Smooth muscle cell (in vitro differentiated cells): ENCODE results near the gene CEBPB. TPM values are rescaled to one million over a fixed set of nuclear protein-coding genes. Genes with fewer than 3 reads are reported as not detected.

ENCODE experiments used
- DNase-seq: peaks from one replicate; lab custom pipeline; 2025; ENCODE audit not compliant: unreplicated experiment; lab: John Stamatoyannopoulos, UW
- H2AFZ ChIP-seq: fragments of 200-600 bp; sonication (generic); 2 replicates; pipeline ENCODE4 v1.6.0; 2016; ENCODE audit warnings: antibody characterized with exemption, low read depth, mild to moderate bottlenecking
- H3F3A ChIP-seq: fragments of 200-600 bp; sonication (generic); 2 replicates; pipeline ENCODE4 v1.6.0; 2017; ENCODE audit warnings: antibody characterized with exemption, low read depth
- H3K27ac ChIP-seq: fragments of 200-600 bp; sonication (generic); 2 replicates; pipeline ENCODE4 v1.5.1; 2016; ENCODE audit warnings: low read depth, mild to moderate bottlenecking
- H3K27me3 ChIP-seq: fragments of 200-600 bp; sonication (generic); 2 replicates; pipeline ENCODE4 v1.6.1; 2016; ENCODE audit warnings: low read depth, mild to moderate bottlenecking
- H3K36me3 ChIP-seq: fragments of 200-600 bp; sonication (generic); 2 replicates; pipeline ENCODE4 v1.5.1; 2016; ENCODE audit warnings: low read depth
- H3K4me1 ChIP-seq: fragments of 200-600 bp; sonication (generic); 2 replicates; pipeline ENCODE4 v1.5.1; 2016; ENCODE audit warnings: low read depth
- H3K4me2 ChIP-seq: fragments of 200-600 bp; sonication (generic); 2 replicates; pipeline ENCODE4 v1.6.0; 2016; ENCODE audit warnings: mild to moderate bottlenecking
- H3K4me3 ChIP-seq: fragments of 200-600 bp; sonication (generic); 2 replicates; pipeline ENCODE4 v1.5.1; 2016; ENCODE audit warnings: mild to moderate bottlenecking
- H3K79me2 ChIP-seq: fragments of 200-600 bp; sonication (generic); 2 replicates; pipeline ENCODE4 v1.6.0; 2016; ENCODE audit warnings: low read depth, mild to moderate bottlenecking
- H3K9ac ChIP-seq: fragments of 200-600 bp; sonication (generic); 2 replicates; pipeline ENCODE4 v1.6.0; 2016; ENCODE audit warnings: low read depth
- H3K9me3 ChIP-seq: fragments of 200-600 bp; sonication (generic); replicated peaks from 2 replicates; pipeline ENCODE4 v1.5.1; 2016; ENCODE audit warnings: low read depth
- H4K20me1 ChIP-seq: fragments of 200-600 bp; sonication (generic); 2 replicates; pipeline ENCODE4 v1.6.0; 2016; ENCODE audit warnings: low read depth
- WGBS: methylation state at CpG from one replicate; pipeline ENCODE4 v1.1.7; 2016; ENCODE audit warnings: low lambda C conversion rate; 5-methylcytosine and 5-hydroxymethylcytosine counted together
- polyA plus RNA-seq: library from polyadenylated mRNA; unstranded; fragments of >200 nt; fragmentation: Nextera tagmentation; extraction: Ambion mirVana; gene quantifications from 2 replicates; pipeline ENCODE4 v1.2.1, GENCODE V29; 2016
- total RNA-seq: library from RNA; depleted of rRNA; stranded (reverse); fragments of >200 nt; gene quantifications from 2 replicates; pipeline ENCODE4 v1.2.3, GENCODE V29; 2014
- TF ChIP-seq, protein P1 (sequence below): fragments of 200-600 bp; sonication (generic); IDR thresholded peaks from 2 replicates; pipeline ENCODE4 v1.5.1; 2017; ENCODE audit warnings: borderline replicate concordance, mild to moderate bottlenecking, antibody characterized with exemption; ENCODE audit not compliant: insufficient read depth, poor library complexity, severe bottlenecking

The CEBPB gene
- total and polyA plus RNA-seq, 2 experiments from 2014 or later = 38.0 to 117 TPM

DNA sequence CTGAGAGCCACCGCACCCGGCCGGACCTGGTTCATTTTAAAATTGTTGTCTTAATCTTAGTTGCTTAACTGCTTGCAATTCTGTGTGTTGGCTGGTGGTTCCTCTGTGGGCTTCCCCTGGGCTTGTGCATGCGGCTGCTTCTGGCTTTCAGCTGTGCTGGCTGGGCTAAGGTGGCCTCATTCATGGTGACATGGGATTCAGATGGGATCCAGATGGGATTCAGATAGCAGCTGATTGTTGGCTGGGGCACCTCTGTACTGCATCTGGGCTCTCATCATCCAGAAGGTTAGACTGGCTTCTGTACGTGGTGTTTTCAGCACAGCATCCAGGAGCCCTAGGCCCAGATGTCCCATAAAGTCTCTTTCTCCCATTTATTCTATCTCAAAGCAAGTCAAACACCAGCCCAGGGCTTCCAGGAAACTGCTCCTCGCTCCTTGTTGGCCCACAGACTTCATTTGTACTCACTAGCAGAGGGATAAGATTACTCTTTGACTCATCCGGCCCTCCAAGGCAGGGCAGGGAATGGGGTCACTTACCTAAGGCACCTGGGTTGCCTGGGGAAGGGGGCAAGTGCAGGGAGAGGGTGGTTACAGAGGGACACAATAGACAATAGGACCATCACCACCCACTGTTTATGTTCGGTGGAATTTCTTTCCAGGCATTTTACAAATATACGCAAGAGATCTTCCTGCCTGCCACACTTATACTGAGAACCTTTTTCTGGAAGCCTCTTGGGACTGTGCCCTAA, 26.9 kb upstream of the CEBPB start:
- Histone ChIP-seq H3K4me2 (peak overlapping the region; percentile 31), H3K27ac (peak overlapping the region; percentile 71), H3K4me3 (no peak overlapping the region), H3K4me1 (peaks cover 11% of the 10 kb centered on the region), H3K9me3 (no peaks in the 10 kb centered on the region), H2AFZ (peak overlapping the region; percentile 45), H3K36me3 (no peaks in the 10 kb centered on the region), H3K9ac (no peak overlapping the region), H4K20me1 (no peaks in the 10 kb centered on the region), H3K27me3 (no peaks in the 10 kb centered on the region), H3F3A (peaks cover 32% of the 10 kb centered on the region), H3K79me2 (no peaks in the 10 kb centered on the region)
- TF ChIP-seq, protein P1, sequence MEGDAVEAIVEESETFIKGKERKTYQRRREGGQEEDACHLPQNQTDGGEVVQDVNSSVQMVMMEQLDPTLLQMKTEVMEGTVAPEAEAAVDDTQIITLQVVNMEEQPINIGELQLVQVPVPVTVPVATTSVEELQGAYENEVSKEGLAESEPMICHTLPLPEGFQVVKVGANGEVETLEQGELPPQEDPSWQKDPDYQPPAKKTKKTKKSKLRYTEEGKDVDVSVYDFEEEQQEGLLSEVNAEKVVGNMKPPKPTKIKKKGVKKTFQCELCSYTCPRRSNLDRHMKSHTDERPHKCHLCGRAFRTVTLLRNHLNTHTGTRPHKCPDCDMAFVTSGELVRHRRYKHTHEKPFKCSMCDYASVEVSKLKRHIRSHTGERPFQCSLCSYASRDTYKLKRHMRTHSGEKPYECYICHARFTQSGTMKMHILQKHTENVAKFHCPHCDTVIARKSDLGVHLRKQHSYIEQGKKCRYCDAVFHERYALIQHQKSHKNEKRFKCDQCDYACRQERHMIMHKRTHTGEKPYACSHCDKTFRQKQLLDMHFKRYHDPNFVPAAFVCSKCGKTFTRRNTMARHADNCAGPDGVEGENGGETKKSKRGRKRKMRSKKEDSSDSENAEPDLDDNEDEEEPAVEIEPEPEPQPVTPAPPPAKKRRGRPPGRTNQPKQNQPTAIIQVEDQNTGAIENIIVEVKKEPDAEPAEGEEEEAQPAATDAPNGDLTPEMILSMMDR = no peak
- WGBS = 37% methylated on average over 9 of the region's 9 CpGs
- DNase-seq = no peak

DNA sequence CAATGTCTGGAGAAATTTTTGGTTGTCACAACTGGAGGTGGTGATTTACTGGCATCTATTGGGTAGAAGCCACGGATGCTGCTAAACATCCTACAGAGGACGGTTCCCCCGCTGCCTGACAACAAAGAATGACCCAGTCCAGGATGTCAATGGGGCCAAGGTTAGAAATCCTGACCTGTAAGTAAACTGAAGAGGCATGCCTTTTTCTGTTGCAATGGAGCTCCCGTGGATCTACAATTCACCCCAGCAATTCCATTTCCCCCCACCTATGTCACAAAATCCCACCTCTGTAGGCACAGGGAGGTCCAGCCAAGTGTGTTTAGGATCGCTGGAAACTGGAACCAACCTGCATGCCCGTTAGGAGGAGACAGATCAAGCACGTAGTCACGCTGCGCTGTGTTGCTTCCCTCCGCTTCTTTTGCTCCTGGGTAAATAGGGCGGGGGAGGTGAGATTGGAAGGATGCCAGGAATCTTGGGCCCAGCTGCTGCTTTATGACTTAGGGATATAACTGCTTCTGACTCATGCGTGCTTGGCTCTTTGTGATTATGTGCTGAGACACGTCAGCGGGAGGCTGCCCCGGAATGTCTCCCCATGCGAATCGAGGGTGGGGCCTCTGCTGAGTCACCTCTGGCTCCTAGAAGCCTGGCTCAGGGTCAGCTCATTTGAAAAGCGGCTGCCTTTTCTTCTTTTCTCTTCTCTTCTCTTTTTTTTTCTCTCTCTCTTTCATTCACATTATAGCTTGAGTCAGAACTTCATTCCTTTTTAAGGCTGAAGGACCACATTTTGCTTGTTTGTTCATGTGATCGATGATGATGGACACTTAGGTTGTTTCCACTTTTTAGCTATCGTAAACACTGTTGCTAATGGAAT, 24.7 kb upstream of the CEBPB start:
- no peaks in the 10 kb centered on the region for H3K9me3 ChIP-seq
- H3K4me2 ChIP-seq = peak overlapping the region; percentile 83
- no peaks in the 10 kb centered on the region for H3K36me3 ChIP-seq
- peak overlapping the region; percentile 97 for H3K27ac ChIP-seq
- no peaks in the 10 kb centered on the region for H3K27me3 ChIP-seq
- peaks cover 28% of the 10 kb centered on the region for H3F3A ChIP-seq
- H3K4me1 ChIP-seq = peaks cover 11% of the 10 kb centered on the region
- TF ChIP-seq, protein P1 = no peak
- H3K9ac ChIP-seq = peak overlapping the region; percentile 89
- 4% methylated on average over 20 of the region's 20 CpGs for WGBS
- no peaks in the 10 kb centered on the region for H3K79me2 ChIP-seq
- H2AFZ ChIP-seq = peak overlapping the region; percentile 59
- peak; percentile 87 for DNase-seq
- H4K20me1 ChIP-seq = no peaks in the 10 kb centered on the region
- peak overlapping the region; percentile 43 for H3K4me3 ChIP-seq

DNA sequence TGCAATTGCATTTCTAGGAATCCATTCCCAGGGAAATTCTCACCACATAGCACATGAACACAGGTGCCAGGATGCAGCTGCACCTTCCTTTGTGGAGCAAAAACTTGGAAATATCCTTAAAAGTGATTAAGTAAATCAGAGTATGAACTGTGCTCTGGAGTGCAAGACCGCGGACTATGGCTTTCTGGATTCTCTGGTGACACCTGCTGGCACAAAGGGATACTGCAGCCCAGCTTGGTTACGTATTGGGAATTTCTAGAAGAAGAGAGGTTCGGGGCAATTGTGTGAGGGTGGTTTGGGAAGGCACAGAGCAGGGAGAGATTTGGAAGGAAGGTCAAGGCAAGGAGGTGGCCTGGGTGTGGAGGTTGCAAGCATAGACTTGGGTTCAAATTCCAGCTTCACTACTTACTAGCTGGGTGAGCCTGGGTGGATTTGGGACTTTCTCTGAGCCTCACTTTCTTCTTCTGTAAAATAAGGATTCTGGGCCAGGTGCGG, 21.3 kb upstream of the CEBPB start:
- no peak overlapping the region for H3K27ac ChIP-seq
- H2AFZ ChIP-seq = no peak overlapping the region
- TF ChIP-seq, protein P1 = peak; percentile 93
- peaks cover 15% of the 10 kb centered on the region for H3K4me1 ChIP-seq
- no peaks in the 10 kb centered on the region for H3K9me3 ChIP-seq
- 34% methylated on average over 5 of the region's 5 CpGs for WGBS
- H3K36me3 ChIP-seq = no peaks in the 10 kb centered on the region
- H3K4me2 ChIP-seq = no peak overlapping the region
- H3K27me3 ChIP-seq = no peaks in the 10 kb centered on the region
- no peaks in the 10 kb centered on the region for H4K20me1 ChIP-seq
- no peaks in the 10 kb centered on the region for H3K79me2 ChIP-seq
- no peak overlapping the region for H3K4me3 ChIP-seq
- H3F3A ChIP-seq = peaks cover 15% of the 10 kb centered on the region
- peak; percentile 67 for DNase-seq
- H3K9ac ChIP-seq = no peak overlapping the region
